NT2/D1 (cell line): ENCODE results near the gene KCND3.

Experiments used
- DNase-seq: peaks from one replicate; pipeline ENCODE4 v3.0.0-alpha.2; 2011; ENCODE audit warnings: low read depth, low spot score
- H3K27me3 ChIP-seq: 2 replicates; pipeline ENCODE4 v1.6.0; 2011; ENCODE audit warnings: mild to moderate bottlenecking; ENCODE audit not compliant: insufficient read length, insufficient read depth
- H3K36me3 ChIP-seq: 2 replicates; pipeline ENCODE4 v1.6.1; 2011; ENCODE audit warnings: mild to moderate bottlenecking, low read length, mixed read lengths; ENCODE audit not compliant: insufficient read depth, insufficient read length
- H3K4me1 ChIP-seq: 2 replicates; pipeline ENCODE4 v1.5.1; 2011; ENCODE audit not compliant: insufficient read depth, insufficient read length
- H3K4me3 ChIP-seq: 2 replicates; pipeline ENCODE4 v1.5.1; 2011; ENCODE audit warnings: low read depth; ENCODE audit not compliant: insufficient read length
- H3K9ac ChIP-seq: 2 replicates; pipeline ENCODE4 v1.6.0; 2011; ENCODE audit warnings: low read depth; ENCODE audit not compliant: insufficient read length
- H3K9me3 ChIP-seq: 2 replicates; pipeline ENCODE4 v1.5.1; 2011; ENCODE audit warnings: mild to moderate bottlenecking, low read length; ENCODE audit not compliant: insufficient read depth
- SUZ12 ChIP-seq: IDR thresholded peaks from 2 replicates; pipeline ENCODE4 v1.6.1; 2011; ENCODE audit not compliant: insufficient read length, insufficient read depth; ENCODE audit errors: extremely low read depth
- YY1 ChIP-seq: IDR thresholded peaks from 2 replicates; pipeline ENCODE4 v1.6.1; 2011; ENCODE audit not compliant: insufficient read length, insufficient read depth
- ZNF274 ChIP-seq: IDR thresholded peaks from 2 replicates; pipeline ENCODE4 v1.6.1; 2011; ENCODE audit warnings: mild to moderate bottlenecking, low read depth, low read length

KCND3 gene

GRCh38 chr1:111826278-111826677 is 163.2 kb downstream of the KCND3 start:
- no peak overlapping the region for H3K4me3 ChIP-seq
- no peaks in the 10 kb centered on the region for H3K4me1 ChIP-seq
- no peaks in the 10 kb centered on the region for H3K36me3 ChIP-seq
- 0 out of 2 replicates have a peak, but pooled peaks cover 13% of the 10 kb centered on the region for H3K9me3 ChIP-seq
- TF ChIP-seq ZNF274 (no peak), YY1 (no peak), SUZ12 (no peak)
- no peak overlapping the region for H3K9ac ChIP-seq
- no peaks in the 10 kb centered on the region for H3K27me3 ChIP-seq
- DNase-seq: no peak

- Histone ChIP-seq H3K4me1 (no peaks in the 10 kb centered on the region), H3K9ac (no peak overlapping the region), H3K27me3 (no peaks in the 10 kb centered on the region), H3K4me3 (no peak overlapping the region), H3K9me3 (0 out of 2 replicates have a peak, but pooled peaks cover 18% of the 10 kb centered on the region), H3K36me3 (no peaks in the 10 kb centered on the region)
- no peak for DNase-seq
- TF ChIP-seq ZNF274 (no peak), SUZ12 (no peak), YY1 (no peak)
Measured at GRCh38 chr1:111825217-111825616, 164.3 kb downstream of the KCND3 start.

DNA sequence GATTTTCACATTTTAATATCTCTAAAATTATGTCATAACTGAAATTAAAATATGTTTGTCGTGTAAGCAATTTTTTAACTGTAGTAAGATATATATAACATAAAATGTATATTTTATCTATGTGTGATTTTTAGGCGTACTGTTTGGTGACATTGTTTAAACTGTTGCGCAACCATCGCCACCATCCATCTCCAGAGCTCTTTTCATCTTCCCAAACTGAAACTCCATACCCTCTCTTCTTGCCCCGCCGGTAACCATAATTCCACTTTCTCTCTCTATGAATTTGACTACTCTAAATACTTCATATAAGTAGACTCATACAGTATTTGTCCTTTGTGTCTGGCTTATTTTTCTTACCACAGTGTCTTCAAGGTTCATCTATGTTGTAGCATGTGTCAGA is 167.3 kb downstream of the KCND3 start:
- Histone ChIP-seq H3K9me3 (0 out of 2 replicates have a peak, but pooled peaks cover 18% of the 10 kb centered on the region), H3K36me3 (no peaks in the 10 kb centered on the region), H3K9ac (no peak overlapping the region), H3K27me3 (no peaks in the 10 kb centered on the region), H3K4me3 (no peak overlapping the region), H3K4me1 (no peaks in the 10 kb centered on the region)
- no peak for DNase-seq
- TF ChIP-seq SUZ12 (no peak), ZNF274 (no peak), YY1 (no peak)

DNA sequence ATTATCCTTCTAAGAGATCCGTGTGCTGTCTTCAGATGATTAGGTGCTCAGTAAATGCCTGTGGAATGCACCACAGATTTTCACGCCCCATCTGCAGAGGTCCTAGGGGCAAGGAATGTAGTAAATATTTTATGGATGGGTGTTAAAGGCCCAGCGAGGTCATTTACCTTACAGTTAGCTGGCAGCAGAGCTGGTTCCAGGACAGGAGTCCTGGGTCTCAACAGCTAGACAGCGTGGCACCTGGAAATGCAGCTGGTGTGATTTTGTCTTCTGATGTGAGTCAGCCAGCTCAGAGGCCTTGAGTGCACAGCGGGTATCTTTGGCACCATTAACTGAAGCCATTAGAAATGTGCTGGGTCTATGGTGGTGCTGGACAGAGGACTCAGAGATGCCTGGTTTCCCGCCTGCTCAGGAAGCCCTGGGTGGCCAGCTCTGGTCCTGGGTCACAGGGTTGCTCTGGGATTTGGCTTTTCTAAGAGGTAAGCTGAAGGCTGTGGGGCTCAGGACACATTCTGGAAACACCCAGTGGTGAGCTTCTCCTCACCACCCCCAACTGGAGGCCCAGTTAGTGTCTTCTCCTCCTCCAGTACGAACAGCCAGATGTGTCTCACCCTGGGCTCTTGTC is 168.2 kb downstream of the KCND3 start:
- TF ChIP-seq YY1: no peak
- no peak for TF ChIP-seq SUZ12
- TF ChIP-seq ZNF274: no peak
- no peaks in the 10 kb centered on the region for H3K4me1 ChIP-seq
- no peak overlapping the region for H3K4me3 ChIP-seq
- no peaks in the 10 kb centered on the region for H3K27me3 ChIP-seq
- H3K36me3 ChIP-seq: no peaks in the 10 kb centered on the region
- DNase-seq: no peak
- H3K9ac ChIP-seq: no peak overlapping the region
- H3K9me3 ChIP-seq: 0 out of 2 replicates have a peak, but pooled peaks cover 18% of the 10 kb centered on the region

DNA sequence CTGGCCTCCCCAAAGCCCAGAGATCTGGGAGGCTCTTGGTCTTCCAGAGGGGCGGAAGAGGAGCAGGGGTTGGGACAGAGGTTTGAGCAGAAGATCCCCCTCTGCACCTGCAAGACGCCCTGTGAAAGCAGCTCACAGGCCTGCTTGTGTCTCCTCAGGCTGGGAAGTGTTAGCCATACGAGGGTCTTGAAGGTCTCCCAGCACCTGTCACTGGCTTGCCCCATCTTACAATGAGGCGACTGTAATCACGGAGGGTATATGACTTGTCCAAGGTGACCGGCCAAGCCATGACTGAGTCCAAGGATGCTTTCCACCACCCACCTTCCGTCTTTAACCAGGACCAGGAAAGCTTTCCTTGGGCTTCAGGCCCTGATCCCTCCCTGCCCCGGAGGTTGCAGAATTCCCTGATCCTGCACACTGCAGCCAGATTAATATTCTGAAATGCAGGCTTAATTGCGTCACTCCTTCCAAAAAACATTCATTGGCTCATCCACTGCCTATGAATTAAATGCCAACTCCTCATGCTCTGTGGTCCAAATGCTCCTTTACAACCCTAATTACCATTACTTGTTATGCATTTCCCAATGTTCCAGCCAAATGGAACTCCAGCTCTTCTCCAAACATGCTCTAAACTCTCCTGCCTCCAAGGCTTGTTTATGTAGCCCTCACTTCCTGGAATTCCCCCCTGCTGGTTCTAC is 169.8 kb downstream of the KCND3 start:
- no peaks in the 10 kb centered on the region for H3K36me3 ChIP-seq
- H3K27me3 ChIP-seq: no peaks in the 10 kb centered on the region
- DNase-seq: no peak
- TF ChIP-seq ZNF274 (no peak), SUZ12 (no peak), YY1 (no peak)
- 0 out of 2 replicates have a peak, but pooled peaks cover 13% of the 10 kb centered on the region for H3K9me3 ChIP-seq
- H3K4me3 ChIP-seq: no peak overlapping the region
- H3K4me1 ChIP-seq: no peaks in the 10 kb centered on the region
- no peak overlapping the region for H3K9ac ChIP-seq

GRCh38 chr1:111818546-111818945 is 170.9 kb downstream of the KCND3 start:
- TF ChIP-seq SUZ12 (no peak), YY1 (no peak), ZNF274 (no peak)
- Histone ChIP-seq H3K9me3 (0 out of 2 replicates have a peak, but pooled peaks cover 5% of the 10 kb centered on the region), H3K36me3 (no peaks in the 10 kb centered on the region), H3K27me3 (no peaks in the 10 kb centered on the region), H3K4me1 (no peaks in the 10 kb centered on the region), H3K4me3 (no peak overlapping the region), H3K9ac (no peak overlapping the region)
- no peak for DNase-seq

DNA sequence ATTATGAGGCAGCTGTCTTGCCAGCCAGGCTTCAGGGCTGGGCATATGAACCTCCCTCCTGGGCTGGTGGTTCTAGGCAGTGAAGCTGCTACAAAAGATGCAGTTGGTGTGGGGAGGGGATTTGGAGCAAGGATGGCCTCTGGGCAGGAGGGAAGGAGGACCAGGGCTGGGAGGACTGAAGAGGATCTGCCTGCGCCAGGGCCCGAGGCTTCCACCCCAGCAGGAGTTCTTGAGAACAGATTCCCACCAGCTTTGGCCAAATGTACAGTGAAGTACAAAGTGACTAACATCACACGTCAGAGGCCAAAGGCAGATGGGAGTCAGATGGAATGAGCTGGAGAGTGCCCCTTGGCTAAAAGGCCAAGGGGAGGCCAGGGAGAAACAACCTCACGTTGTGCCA is 171.4 kb downstream of the KCND3 start:
- no peak for DNase-seq
- no peak overlapping the region for H3K9ac ChIP-seq
- no peak for TF ChIP-seq ZNF274
- no peak for TF ChIP-seq SUZ12
- no peak for TF ChIP-seq YY1
- H3K9me3 ChIP-seq: 0 out of 2 replicates have a peak, but pooled peaks cover 5% of the 10 kb centered on the region
- H3K4me3 ChIP-seq: no peak overlapping the region
- H3K36me3 ChIP-seq: no peaks in the 10 kb centered on the region
- H3K4me1 ChIP-seq: no peaks in the 10 kb centered on the region
- H3K27me3 ChIP-seq: no peaks in the 10 kb centered on the region
